Measurements from ENCODE around the gene RGS1.

RGS1 gene

DNA sequence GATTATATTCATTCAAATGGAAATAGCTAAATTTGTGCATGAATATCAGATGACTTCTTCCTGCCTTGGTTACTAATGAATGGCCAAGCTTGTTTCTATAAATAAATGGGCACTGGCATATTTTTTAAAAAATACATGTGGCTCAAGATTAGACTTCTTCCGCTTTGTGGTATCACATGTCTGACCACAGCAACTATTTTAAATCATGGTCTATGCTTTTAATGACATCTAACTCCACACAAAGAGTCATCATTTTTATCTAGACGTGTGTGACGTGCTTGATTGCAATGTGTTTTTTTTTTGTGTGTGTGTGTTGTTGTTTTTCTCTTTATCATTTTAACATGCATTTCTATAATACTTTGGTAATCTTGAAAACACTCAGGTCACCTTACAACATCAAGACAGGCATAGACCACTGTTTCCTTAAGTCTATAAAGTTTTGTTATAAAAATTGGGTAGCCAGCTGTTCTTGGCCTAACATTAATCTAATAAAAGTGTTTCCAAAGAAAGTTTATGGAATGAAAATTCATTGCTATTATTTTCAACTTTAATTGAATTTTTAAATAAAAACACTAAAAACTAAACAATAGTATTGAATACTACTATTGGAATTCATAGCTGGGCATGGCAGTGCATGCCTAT, 29.5 kb downstream of the RGS1 start:
- TF ChIP-seq TAF1 (IDR thresholded peaks at IDR 0.05; ENCODE audit: low read depth, low read length) (no peak), POLR2A (IDR thresholded peaks at IDR 0.05; ENCODE audit: low read depth, low read length) (no peak), POLR2AphosphoS5 (IDR thresholded peaks at IDR 0.05; ENCODE audit: low read depth, low read length) (no peak), SPI1 (IDR thresholded peaks at IDR 0.05; ENCODE audit: low read depth, low read length) (0 out of 2 replicates have a peak, but pooled peaks have one; percentile 1)
- peak; percentile 79 for FAIRE-seq
- DNase-seq (ENCODE audit: insufficient read length, low spot score) = no peak

DNA sequence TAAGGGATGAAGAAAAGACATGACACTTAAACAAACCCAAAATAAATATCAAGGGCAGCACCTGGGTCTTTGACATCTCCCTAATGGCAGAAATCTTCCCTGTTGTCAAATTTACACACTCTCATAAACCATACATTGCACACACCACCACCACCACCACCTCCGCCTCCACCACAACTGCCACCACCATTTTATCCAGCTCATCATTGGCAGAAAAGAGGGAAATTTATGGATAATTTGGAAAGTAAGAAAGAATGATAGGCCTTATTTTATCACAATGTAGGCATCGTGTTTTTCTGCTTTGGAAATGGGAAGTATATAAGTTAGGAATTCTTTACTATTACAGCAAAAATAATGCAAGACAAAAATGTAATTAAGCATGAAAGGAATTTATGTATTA, 33.1 kb downstream of the RGS1 start:
- FAIRE-seq (peak; percentile 16), DNase-seq (ENCODE audit: insufficient read length, low spot score) (no peak)
- TF ChIP-seq POLR2A (IDR thresholded peaks at IDR 0.05; ENCODE audit: low read depth, low read length) (no peak), SPI1 (IDR thresholded peaks at IDR 0.05; ENCODE audit: low read depth, low read length) (no peak), POU2F2 (IDR thresholded peaks at IDR 0.05; ENCODE audit: low read depth, low read length) (no peak), PAX5 (IDR thresholded peaks at IDR 0.05; ENCODE audit: insufficient read depth, low read length, severe bottlenecking) (no peak), POLR2AphosphoS5 (IDR thresholded peaks at IDR 0.05; ENCODE audit: low read depth, low read length) (no peak)

DNA sequence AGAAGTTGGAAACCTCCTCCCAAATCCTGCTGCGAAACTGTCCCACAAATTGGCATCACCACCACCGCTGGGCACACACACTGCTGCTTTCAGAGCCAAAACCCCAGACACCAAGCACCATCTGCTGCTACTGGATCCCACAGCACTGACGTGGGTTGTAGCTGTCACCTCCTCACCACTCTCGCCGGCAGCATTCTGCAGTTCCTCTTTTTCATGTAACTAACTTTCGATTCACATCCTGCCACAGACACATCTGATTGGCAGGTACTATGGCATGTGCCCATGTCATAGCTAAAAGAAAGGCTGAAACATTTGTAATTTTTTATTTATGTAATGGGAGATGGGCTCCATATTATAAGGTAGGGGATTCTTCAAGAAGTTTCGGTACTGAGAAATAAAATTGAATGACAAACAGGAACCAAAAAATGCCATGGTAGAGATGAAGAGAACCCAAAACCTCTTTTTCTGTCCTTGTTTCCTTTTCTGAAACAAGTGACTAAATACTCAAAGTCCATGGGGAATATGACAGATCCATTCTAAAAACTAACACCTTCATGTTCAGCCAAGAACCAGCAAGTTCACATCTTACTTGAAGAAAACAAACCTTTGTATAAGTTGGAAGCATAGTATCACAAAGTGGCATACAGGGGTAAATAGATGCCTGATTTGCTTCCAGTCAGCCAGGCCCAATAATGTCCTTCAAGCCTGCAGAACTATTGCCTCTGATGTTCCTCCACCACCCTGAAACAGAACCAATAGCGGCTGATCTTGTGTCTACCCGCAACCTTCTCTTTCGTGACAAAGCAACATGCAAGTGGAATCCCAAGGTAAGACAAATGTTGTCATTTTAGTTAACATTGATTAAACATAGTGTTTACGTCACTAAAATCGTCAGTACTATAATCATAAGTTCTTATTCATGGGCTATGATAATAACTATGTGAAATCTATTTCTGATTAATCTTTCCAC, 33.8 kb downstream of the RGS1 start:
- peak; percentile 29 for DNase-seq (ENCODE audit: insufficient read length, low spot score)
- FAIRE-seq = peak; percentile 100
- no peak for TF ChIP-seq POLR2A (IDR thresholded peaks at IDR 0.05; ENCODE audit: low read depth, low read length)
- peak; percentile 100 for TF ChIP-seq SPI1 (IDR thresholded peaks at IDR 0.05; ENCODE audit: low read depth, low read length)
- peak; percentile 67; the same call in 1 of the 2 replicates for TF ChIP-seq POU2F2 (IDR thresholded peaks at IDR 0.05; ENCODE audit: low read depth, low read length)
- no peak for TF ChIP-seq TAF1 (IDR thresholded peaks at IDR 0.05; ENCODE audit: low read depth, low read length)
- TF ChIP-seq POLR2AphosphoS5 (IDR thresholded peaks at IDR 0.05; ENCODE audit: low read depth, low read length) = no peak
- no peak for TF ChIP-seq PAX5 (IDR thresholded peaks at IDR 0.05; ENCODE audit: insufficient read depth, low read length, severe bottlenecking)

DNA sequence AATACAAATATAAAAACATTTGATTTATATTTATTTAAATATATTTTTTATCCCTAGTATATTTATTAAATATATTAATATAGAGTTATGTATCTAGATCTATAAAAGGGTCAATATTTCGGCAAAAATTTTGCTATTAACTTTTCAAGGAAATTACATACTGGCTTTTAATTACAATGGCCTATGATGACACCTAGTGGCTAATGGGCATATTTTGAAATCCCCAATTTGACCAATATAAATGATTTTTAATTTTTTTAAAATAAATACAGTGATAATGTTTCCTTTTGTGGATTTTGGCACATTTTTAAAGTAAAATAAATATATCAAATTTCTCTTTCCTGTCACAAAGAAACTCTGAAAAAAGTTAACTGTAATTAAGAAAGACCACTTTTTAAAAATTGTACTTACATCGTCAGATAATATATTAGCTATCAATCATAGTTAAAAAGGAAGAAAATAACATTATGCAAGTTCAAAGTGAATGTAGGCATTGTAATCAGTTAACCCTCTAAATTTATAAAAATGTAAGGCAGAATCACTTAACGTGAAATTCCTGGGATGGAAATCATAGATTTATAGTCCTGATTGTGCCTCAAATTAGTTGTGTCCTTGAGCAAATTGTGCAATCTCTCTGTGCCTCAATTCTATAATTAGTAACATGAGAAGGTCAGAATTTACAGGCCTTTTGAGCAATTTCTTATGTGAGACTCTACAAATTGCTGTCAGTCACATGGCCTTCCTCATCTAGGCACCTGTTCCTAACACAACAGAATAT, 34.7 kb downstream of the RGS1 start:
- DNase-seq (ENCODE audit: insufficient read length, low spot score) (no peak), FAIRE-seq (no peak)
- TF ChIP-seq SPI1 (IDR thresholded peaks at IDR 0.05; ENCODE audit: low read depth, low read length) = no peak
- no peak for TF ChIP-seq TAF1 (IDR thresholded peaks at IDR 0.05; ENCODE audit: low read depth, low read length)
- TF ChIP-seq POLR2A (IDR thresholded peaks at IDR 0.05; ENCODE audit: low read depth, low read length) = no peak
- TF ChIP-seq POU2F2 (IDR thresholded peaks at IDR 0.05; ENCODE audit: low read depth, low read length) = no peak
- TF ChIP-seq PAX5 (IDR thresholded peaks at IDR 0.05; ENCODE audit: insufficient read depth, low read length, severe bottlenecking) = no peak
- TF ChIP-seq POLR2AphosphoS5 (IDR thresholded peaks at IDR 0.05; ENCODE audit: low read depth, low read length) = no peak

DNA sequence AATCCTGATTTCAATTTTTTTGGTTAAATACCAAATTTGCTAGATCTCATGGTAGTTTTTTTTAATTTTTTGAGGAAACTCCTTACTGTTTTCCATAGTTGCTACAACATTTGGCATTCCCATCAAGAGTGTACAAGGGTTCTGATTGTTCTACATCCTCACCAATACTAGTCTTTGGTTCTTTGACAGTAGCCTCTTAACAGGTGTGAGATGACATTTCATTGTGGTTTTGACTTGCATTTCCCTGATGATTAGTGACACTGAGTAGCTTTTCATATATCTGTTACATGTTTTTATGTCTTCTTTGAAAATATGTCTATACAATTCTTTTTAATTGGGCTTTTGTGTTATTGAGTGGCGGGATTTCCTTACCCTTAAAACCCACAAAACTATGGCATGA, 39.5 kb downstream of the RGS1 start:
- no peak for FAIRE-seq
- no peak for TF ChIP-seq POLR2A (IDR thresholded peaks at IDR 0.05; ENCODE audit: low read depth, low read length)
- no peak for TF ChIP-seq TAF1 (IDR thresholded peaks at IDR 0.05; ENCODE audit: low read depth, low read length)
- no peak for TF ChIP-seq SPI1 (IDR thresholded peaks at IDR 0.05; ENCODE audit: low read depth, low read length)
- TF ChIP-seq POLR2AphosphoS5 (IDR thresholded peaks at IDR 0.05; ENCODE audit: low read depth, low read length) = no peak
- no peak for TF ChIP-seq PAX5 (IDR thresholded peaks at IDR 0.05; ENCODE audit: insufficient read depth, low read length, severe bottlenecking)
- TF ChIP-seq POU2F2 (IDR thresholded peaks at IDR 0.05; ENCODE audit: low read depth, low read length) = no peak
- no peak for DNase-seq (ENCODE audit: insufficient read length, low spot score)

DNA sequence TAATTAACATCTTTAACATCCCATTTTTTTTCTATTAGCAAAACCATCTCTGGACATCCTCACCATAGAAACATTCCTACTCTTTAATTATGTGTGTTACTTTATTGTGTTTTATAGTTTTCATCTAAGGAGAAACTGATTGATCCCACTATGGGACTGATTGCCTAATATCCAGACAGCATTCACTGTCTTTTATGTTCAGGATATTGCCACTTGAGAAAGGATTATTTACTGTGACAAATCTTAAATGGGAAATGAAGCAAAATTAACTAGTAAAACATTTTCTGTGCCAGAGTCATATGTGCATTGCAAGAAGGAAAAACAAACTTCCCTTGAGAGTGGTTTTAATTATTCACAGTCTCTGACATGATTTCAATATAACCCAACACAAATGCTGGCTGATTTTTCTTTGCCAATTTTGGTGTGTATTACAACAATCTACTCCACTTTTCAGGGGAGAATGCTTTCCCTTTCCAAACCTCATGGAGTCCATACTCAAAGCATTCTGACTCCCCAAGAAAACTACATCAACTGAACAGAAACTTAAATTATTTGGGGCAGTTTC, 44.6 kb downstream of the RGS1 start:
- peak; percentile 50 for FAIRE-seq
- TF ChIP-seq POLR2A (IDR thresholded peaks at IDR 0.05; ENCODE audit: low read depth, low read length) (no peak), POLR2AphosphoS5 (IDR thresholded peaks at IDR 0.05; ENCODE audit: low read depth, low read length) (no peak)
- DNase-seq (ENCODE audit: insufficient read length, low spot score) = no peak

DNA sequence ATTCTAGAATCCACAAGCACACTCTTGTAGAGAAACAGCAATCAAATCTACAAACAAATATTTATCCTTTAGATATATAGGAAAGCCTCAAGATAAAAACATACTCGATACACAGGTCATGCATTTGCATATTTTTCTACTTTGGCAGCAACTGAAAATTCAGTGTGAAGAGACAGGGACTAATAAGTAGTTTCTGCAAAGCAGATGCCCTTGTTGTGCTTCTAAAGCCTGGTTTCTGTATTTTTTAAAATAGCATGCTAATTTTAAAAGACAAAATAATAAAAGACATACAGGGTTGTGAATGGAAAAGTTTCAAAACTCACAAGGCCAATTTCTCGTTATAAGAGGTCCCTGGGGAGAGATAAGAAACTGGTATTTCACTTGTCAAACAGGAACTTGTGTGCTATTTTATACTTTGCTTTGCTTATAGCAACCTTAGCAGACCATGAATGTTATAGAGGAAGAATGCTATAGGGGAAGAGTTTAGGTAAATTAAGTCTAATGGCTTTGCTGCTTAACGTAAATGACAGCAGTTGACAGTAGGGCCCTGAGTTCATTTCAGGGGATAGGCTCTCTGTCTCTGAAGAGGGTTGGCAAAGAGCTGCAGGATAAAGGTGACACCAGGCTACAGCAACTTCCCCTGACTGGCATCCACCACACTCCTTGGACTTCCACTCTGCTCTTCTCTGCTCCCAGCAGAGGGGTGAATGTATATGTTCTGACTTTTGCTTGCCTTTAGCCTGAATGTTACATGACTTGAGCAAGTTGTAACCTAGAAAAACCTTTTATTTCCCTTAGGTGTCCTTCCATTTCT, 51.0 kb downstream of the RGS1 start:
- FAIRE-seq (peak; percentile 57), DNase-seq (ENCODE audit: insufficient read length, low spot score) (no peak)
- TF ChIP-seq POU2F2 (IDR thresholded peaks at IDR 0.05; ENCODE audit: low read depth, low read length) (no peak), TAF1 (IDR thresholded peaks at IDR 0.05; ENCODE audit: low read depth, low read length) (no peak), SPI1 (IDR thresholded peaks at IDR 0.05; ENCODE audit: low read depth, low read length) (no peak), PAX5 (IDR thresholded peaks at IDR 0.05; ENCODE audit: insufficient read depth, low read length, severe bottlenecking) (no peak), POLR2AphosphoS5 (IDR thresholded peaks at IDR 0.05; ENCODE audit: low read depth, low read length) (no peak), POLR2A (IDR thresholded peaks at IDR 0.05; ENCODE audit: low read depth, low read length) (no peak)

DNA sequence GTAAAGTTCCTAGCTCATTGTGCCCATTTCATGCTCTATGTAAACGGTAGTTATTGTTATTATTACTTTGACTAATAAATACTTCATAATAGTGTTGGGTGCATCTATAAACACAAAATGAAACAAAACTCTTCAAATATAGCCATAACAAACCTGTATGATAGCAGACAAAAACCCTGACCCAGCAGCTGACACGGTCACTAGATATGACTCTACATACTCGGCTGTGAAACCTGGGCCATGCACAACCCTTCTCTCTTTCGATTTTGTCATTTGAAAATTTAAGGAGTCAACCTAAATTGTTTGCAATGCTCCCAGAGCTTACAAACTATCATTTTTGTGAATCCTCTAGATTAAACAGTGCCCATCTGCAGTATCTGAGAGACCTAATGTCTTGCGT, 52.3 kb downstream of the RGS1 start:
- FAIRE-seq = no peak
- TF ChIP-seq PAX5 (IDR thresholded peaks at IDR 0.05; ENCODE audit: insufficient read depth, low read length, severe bottlenecking) (no peak), POLR2A (IDR thresholded peaks at IDR 0.05; ENCODE audit: low read depth, low read length) (no peak), POLR2AphosphoS5 (IDR thresholded peaks at IDR 0.05; ENCODE audit: low read depth, low read length) (no peak), POU2F2 (IDR thresholded peaks at IDR 0.05; ENCODE audit: low read depth, low read length) (no peak), TAF1 (IDR thresholded peaks at IDR 0.05; ENCODE audit: low read depth, low read length) (no peak), SPI1 (IDR thresholded peaks at IDR 0.05; ENCODE audit: low read depth, low read length) (no peak)
- no peak for DNase-seq (ENCODE audit: insufficient read length, low spot score)
